OCI-M2 (cell line): ENCODE data around the gene TMC7.
"Not testable (repeated sequence)": the region's sequence is repeated elsewhere in the genome, so short reads cannot be mapped to it uniquely, and the experiment has no call there.

ENCODE experiments used
- DNase-seq: peaks from one replicate; lab custom pipeline; 2025; ENCODE audit not compliant: unreplicated experiment; lab: John Stamatoyannopoulos, UW

The TMC7 gene

DNA sequence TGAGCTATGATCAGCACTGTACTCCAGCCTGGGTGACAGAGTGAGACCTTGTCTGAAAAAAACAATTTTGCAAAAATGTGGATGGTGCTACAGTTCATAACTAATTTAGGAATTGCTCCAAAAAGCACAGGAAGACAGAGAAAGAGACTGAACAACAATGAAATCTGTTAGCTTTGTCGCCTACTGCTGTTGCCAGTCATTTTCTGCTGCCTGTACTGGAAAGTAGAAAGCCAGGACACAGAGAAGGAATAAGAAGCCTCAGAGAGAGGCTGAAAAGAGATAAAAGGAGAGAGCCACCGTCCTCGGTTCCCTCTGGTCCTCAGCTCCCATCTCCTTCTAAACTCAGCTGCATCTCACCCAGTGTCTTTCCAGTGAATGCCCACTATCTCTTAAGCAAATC, 8.6 kb upstream of the TMC7 start:
- DNase-seq: no peak

GRCh38 chr16:18979936-18980335, 3.8 kb upstream of the TMC7 start:
- no peak for DNase-seq

- no peak for DNase-seq
These were observed 786 bp downstream of the TMC7 start for GRCh38 chr16:18984435-18985005.

DNA sequence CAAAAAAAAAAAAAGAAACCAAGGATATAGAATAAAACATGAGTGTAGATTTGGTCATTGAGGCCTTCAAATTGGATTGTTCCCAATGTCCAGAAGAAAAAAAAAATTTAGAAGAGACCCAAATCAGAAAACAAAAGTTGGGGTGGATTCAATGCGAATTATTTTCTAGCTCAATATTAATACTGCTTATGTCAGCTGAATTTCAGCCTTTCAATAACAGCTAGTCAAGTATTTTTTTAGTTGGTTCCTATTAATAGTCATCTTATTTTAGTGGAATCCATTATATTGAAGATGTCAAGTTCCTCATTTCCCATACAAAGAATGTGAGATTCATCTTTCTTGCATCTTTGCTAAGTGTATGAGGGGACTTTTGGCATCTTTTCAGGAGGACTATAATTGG, 1.5 kb downstream of the TMC7 start:
- not testable (repeated sequence) for DNase-seq

- DNase-seq: not testable (repeated sequence)
These were observed 8.0 kb downstream of the TMC7 start for GRCh38 chr16:18991731-18992130.

DNA sequence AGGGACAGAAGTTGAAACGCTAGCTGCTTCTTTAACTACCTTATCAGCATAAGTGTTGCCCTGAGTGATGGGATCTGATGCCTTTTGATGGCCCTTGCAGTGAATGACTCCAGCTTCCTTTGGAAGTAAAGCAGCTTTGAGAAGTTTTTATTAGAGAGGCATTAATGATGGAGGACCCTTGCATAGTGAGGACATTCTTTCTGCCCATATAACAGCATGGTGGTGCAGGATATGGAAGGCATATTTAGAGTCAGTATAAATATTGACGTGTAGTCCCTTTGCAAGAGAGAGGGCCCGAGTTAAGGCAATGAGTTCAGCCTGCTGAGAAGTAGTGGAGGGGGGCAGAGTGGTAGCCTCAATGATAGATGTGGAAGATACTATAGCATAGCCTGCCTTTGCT, 9.8 kb downstream of the TMC7 start:
- not testable (repeated sequence) for DNase-seq

DNA sequence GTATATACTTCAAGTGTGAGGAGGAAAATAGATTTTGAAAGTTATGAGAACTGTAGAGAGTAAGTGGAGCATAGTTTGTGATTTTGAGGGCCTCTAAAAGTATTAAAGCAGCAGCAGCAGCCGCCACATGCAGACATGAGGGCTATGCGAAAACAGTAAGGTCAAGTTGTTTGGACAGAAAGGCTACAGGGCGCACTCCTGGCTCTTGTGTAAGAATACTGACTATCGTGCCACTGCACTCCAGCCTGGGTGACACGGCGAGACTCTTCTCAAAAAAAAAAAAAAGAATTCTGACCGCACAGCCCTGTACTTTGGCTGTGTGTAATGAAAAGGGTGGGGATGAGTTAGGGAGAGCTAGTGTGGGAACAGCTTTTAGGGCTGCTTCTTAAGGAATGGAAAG, 10.4 kb downstream of the TMC7 start:
- DNase-seq: not testable (repeated sequence)

- not testable (repeated sequence) for DNase-seq
These were observed 11.7 kb downstream of the TMC7 start for GRCh38 chr16:18995406-18995805.

GRCh38 chr16:18996536-18996935, 12.8 kb downstream of the TMC7 start:
- not testable (repeated sequence) for DNase-seq

GRCh38 chr16:18997001-18997400, 13.3 kb downstream of the TMC7 start:
- not testable (repeated sequence) for DNase-seq

DNA sequence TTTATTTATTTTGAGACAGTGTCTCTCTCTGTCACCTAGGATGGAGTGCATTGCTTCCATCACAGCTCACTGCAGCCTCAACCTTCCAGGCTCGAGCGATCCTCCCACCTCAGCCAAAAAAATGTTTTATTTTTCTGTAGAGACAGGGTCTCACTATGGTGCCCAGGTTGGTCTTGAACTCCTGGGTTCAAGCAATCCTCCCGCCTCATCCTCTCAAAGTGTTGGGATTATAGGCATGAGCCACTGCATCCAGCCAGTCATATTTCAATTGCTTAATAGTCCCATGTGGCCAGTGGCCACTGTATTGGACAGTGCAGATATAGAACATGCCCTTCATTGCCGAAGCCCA, 15.3 kb downstream of the TMC7 start:
- DNase-seq: no peak

GRCh38 chr16:19001788-19002187, 18.1 kb downstream of the TMC7 start:
- no peak for DNase-seq

GRCh38 chr16:19003935-19004334, 20.2 kb downstream of the TMC7 start:
- no peak for DNase-seq

DNA sequence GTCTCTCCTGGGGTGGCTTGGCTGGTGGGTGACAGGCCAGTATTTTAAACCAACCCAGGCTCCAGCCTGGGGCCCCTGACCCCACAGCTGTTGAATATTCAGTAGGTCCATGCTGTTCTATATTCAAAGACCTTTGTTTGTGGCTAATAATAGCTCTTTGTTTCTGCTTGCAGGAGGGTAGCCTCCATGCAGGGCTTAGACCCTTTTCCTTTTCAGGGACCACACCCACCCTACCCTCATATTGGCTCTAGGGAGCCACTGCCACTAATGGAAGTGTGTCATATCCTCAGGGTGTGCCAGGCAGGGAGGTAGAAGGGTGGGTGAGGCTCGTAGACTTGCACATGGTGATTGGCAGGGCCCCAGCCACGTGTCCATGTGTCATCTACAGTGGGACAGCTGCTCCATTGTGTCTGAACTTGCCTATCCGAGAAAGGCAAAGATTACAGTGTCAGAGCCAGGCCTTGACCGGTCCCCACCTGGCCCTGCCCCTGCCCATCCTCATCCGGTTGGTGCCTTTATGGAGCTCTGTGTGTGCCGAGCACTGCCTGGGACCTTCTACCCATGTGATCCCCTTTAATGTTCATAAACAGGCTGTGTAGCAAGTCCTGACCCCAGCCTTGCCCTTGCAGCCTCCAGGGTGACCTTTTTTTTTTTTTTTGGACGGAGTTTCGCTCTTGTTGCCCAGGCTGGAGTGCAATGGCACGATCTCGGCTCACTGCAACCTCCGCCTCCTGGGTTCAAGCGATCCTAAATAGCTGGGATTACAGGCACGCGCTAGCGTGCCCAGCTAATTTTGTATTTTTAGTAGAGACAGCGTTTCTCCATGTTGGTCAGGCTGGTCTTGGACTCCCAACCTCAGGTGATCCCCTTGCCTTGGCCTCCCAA, 22.1 kb downstream of the TMC7 start:
- no peak for DNase-seq

GRCh38 chr16:19006446-19007315, 22.9 kb downstream of the TMC7 start:
- DNase-seq: no peak

GRCh38 chr16:19008245-19009169, 24.8 kb downstream of the TMC7 start:
- no peak for DNase-seq

DNA sequence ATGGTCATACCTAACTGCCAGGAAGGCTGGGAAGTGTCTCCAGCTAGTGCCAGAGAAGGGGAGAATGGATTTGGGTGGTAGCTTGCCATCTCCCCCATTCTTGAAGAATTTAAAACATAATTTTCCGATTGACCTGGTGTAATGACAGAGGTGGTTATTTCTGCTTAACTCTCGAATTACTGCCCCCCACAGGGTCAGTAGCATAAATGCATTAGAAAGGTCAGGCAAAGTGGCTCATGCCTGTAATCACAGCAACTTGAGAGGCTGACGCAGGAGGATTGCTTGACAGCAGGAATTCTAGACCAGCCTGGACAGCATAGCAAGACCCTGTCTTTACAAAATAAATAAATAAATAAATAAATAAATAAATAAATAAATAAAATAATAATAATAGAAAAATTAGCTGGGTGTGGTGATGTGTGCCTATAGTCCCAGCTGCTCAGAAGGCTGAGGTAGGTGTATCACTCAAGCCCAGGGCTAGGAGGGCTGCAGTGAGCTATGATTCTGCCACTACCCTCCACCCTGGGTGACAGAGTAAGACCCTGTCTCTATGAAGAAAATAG, 27.5 kb downstream of the TMC7 start:
- no peak for DNase-seq

DNA sequence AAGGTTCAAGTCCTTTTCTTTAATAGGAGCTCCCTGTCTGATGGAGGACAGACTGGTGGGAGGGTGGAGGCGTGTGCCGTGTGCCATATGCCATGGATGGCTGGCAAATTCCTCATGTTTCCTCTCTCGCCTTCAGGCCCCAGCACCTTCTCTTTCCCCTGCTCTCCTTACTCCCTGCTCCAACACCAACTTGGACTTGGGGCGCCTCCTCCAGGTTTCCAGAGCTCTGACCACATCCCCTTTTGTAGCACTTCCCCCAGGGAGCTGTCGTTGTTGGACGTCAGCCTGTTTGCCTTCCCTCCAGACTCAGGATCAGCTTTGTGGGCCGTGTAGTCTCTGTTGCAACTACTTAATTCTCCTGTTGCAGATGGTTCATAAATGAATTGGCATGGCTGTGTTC, 30.7 kb downstream of the TMC7 start:
- no peak for DNase-seq

- no peak for DNase-seq
These were observed 33.4 kb downstream of the TMC7 start for GRCh38 chr16:19017179-19017578.

- no peak for DNase-seq
These were observed 37.0 kb downstream of the TMC7 start for GRCh38 chr16:19020689-19021088.
